PC-3 (cell line): ENCODE results near the gene FAM110A. TPM values are rescaled to one million over a fixed set of nuclear protein-coding genes. Genes with fewer than 3 reads are reported as not detected.

Experiments used
- ATAC-seq: fragments of 200-7000 bp; cut with Tn5 transposase; 2 replicates; pipeline ENCODE4 v1.9.1; 2020; ENCODE audit warnings: mild to moderate bottlenecking, moderate library complexity
- BruUV-seq: library from RNA; stranded (reverse); fragments of 400-500 nt; replicated peaks from 2 replicates; lab custom pipeline; 2021; lab: Mats Ljungman, UMichigan
- CTCF ChIA-PET: fragments of 300-600 bp; sonication (Branson Sonifier 250); formaldehyde crosslinking; loops from one replicate; lab custom pipeline; 2022; ENCODE audit warnings: antibody characterized with exemption; lab: Charles Lee
- POLR2A ChIA-PET: fragments of 300-600 bp; sonication (Branson Sonifier 250); formaldehyde crosslinking; loops from one replicate; lab custom pipeline; 2022; ENCODE audit warnings: antibody characterized with exemption; ENCODE audit not compliant: unreplicated experiment; lab: Charles Lee
- DNase-seq: peaks from one replicate; pipeline ENCODE4 v3.0.0-alpha.2; 2015
- H2AFZ ChIP-seq: fragments of 300-600 bp; sonication (generic); 2 replicates; pipeline ENCODE4 v1.6.0; 2016; ENCODE audit warnings: antibody characterized with exemption, low read length
- H3F3A ChIP-seq: fragments of 300-600 bp; sonication (generic); one replicate; pipeline ENCODE4 v1.6.0; 2017; ENCODE audit warnings: antibody characterized with exemption, low read length, control low read depth, mild to moderate bottlenecking; ENCODE audit not compliant: unreplicated experiment
- H3K27ac ChIP-seq: fragments of 300-600 bp; sonication (generic); 2 replicates; pipeline ENCODE4 v1.5.1; 2016; ENCODE audit warnings: mild to moderate bottlenecking, low read length
- H3K27me3 ChIP-seq: fragments of 300-600 bp; sonication (generic); 2 replicates; pipeline ENCODE4 v1.6.1; 2016; ENCODE audit warnings: low read length, mixed read lengths
- H3K36me3 ChIP-seq: fragments of 300-600 bp; sonication (generic); 2 replicates; pipeline ENCODE4 v1.6.1; 2016; ENCODE audit warnings: low read depth, mixed run types, low read length, mixed read lengths
- H3K4me1 ChIP-seq: fragments of 300-600 bp; sonication (generic); 2 replicates; pipeline ENCODE4 v1.5.1; 2016; ENCODE audit warnings: low read length; ENCODE audit not compliant: insufficient read depth
- H3K4me2 ChIP-seq: fragments of 300-600 bp; sonication (generic); 2 replicates; pipeline ENCODE4 v1.6.0; 2016; ENCODE audit warnings: low read length
- H3K4me3 ChIP-seq: fragments of 300-600 bp; sonication (generic); 2 replicates; pipeline ENCODE4 v1.5.1; 2016; ENCODE audit warnings: mild to moderate bottlenecking, low read length, mixed read lengths
- H3K79me2 ChIP-seq: fragments of 300-600 bp; sonication (generic); 2 replicates; pipeline ENCODE4 v1.6.1; 2017; ENCODE audit warnings: low read length, mixed read lengths
- H3K9ac ChIP-seq: fragments of 300-600 bp; sonication (generic); 2 replicates; pipeline ENCODE4 v1.6.0; 2016; ENCODE audit warnings: mild to moderate bottlenecking, low read length
- H3K9me2 ChIP-seq: fragments of 300-600 bp; sonication (generic); replicated peaks from 2 replicates; pipeline ENCODE4 v1.6.1; 2016; ENCODE audit warnings: mixed run types, low read length, mixed read lengths
- H3K9me3 ChIP-seq: fragments of 300-600 bp; sonication (generic); 2 replicates; pipeline ENCODE4 v1.6.1; 2016; ENCODE audit warnings: low read length, mixed read lengths
- H4K20me1 ChIP-seq: fragments of 300-600 bp; sonication (generic); 2 replicates; pipeline ENCODE4 v1.6.1; 2016; ENCODE audit warnings: low read length, mixed read lengths
- CTCF ChIP-seq: fragments of 300-600 bp; sonication (generic); conservative IDR thresholded peaks from 2 replicates; pipeline ENCODE4 v1.5.1; 2017; ENCODE audit warnings: antibody characterized with exemption, low read depth, mild to moderate bottlenecking, low read length
- EZH2 ChIP-seq: fragments of 300-600 bp; sonication (generic); IDR thresholded peaks from one replicate; pipeline ENCODE4 v1.6.1; 2017; ENCODE audit warnings: antibody characterized with exemption, mild to moderate bottlenecking, low read length; ENCODE audit not compliant: unreplicated experiment
- EZH2phosphoT487 ChIP-seq: fragments of 300-600 bp; sonication (generic); IDR thresholded peaks from 2 replicates; pipeline ENCODE4 v1.6.1; 2018; ENCODE audit warnings: mild to moderate bottlenecking, antibody characterized with exemption, low read length, borderline replicate concordance
- intact Hi-C: fragments of 100-400 bp; cut with micrococcal nuclease; formaldehyde crosslinking; loops from 2 replicates; pipeline ENCODE4 v1.9.0; 2023
- total RNA-seq: library from RNA; depleted of rRNA; stranded (reverse); fragments of >200 nt; gene quantifications from 2 replicates; pipeline ENCODE4 v1.2.3, GENCODE V29; 2014

FAM110A gene
- total RNA-seq, 1 experiment from 2014 or later, result 28.4 TPM

- BruUV-seq, result no TSS peak
- peaks cover 11% of the 10 kb centered on the region for H3K27me3 ChIP-seq
- ATAC-seq (no peak), DNase-seq (no peak)
- H4K20me1 ChIP-seq, result no peaks in the 10 kb centered on the region
- no peak overlapping the region for H3K4me2 ChIP-seq
- H3F3A ChIP-seq, result no peaks in the 10 kb centered on the region
- intact Hi-C loops, result no loop called here
- H3K79me2 ChIP-seq, result no peaks in the 10 kb centered on the region
- no peak overlapping the region for H3K4me3 ChIP-seq
- H3K9me2 ChIP-seq, result no peaks in the 10 kb centered on the region
- no peak overlapping the region for H2AFZ ChIP-seq
- no peak overlapping the region for H3K27ac ChIP-seq
- no peaks in the 10 kb centered on the region for H3K4me1 ChIP-seq
- no peaks in the 10 kb centered on the region for H3K36me3 ChIP-seq
- no peak for TF ChIP-seq CTCF
- no peak for TF ChIP-seq EZH2
- no peak for TF ChIP-seq EZH2phosphoT487
- POLR2A ChIA-PET, result no interaction called here
- no peak overlapping the region for H3K9ac ChIP-seq
- H3K9me3 ChIP-seq, result no peaks in the 10 kb centered on the region
- CTCF ChIA-PET, result interaction anchor here (0.7 kb wide), 1 partner anchor 46 kb away, joined by 3 read pairs; no protein-coding TSS in a partner anchor
Observed at GRCh38 chr20:872855-873520, 39.5 kb downstream of the FAM110A start.

GRCh38 chr20:873875-874607, 40.5 kb downstream of the FAM110A start:
- Histone ChIP-seq H3K4me2 (no peak overlapping the region), H3K4me1 (no peaks in the 10 kb centered on the region), H3K9me2 (no peaks in the 10 kb centered on the region), H3K79me2 (no peaks in the 10 kb centered on the region), H2AFZ (no peak overlapping the region), H4K20me1 (no peaks in the 10 kb centered on the region), H3K36me3 (no peaks in the 10 kb centered on the region), H3K9ac (no peak overlapping the region), H3K9me3 (no peaks in the 10 kb centered on the region), H3K27ac (no peak overlapping the region), H3F3A (no peaks in the 10 kb centered on the region), H3K27me3 (peaks cover 11% of the 10 kb centered on the region), H3K4me3 (no peak overlapping the region)
- ChIA-PET POLR2A (no interaction called here), CTCF (no interaction called here)
- no TSS peak for BruUV-seq
- intact Hi-C loops, result no loop called here
- DNase-seq, result no peak
- TF ChIP-seq EZH2phosphoT487 (no peak), EZH2 (no peak), CTCF (no peak)
- no peak for ATAC-seq

- H3F3A ChIP-seq, result no peaks in the 10 kb centered on the region
- no peak overlapping the region for H3K9ac ChIP-seq
- no peaks in the 10 kb centered on the region for H3K79me2 ChIP-seq
- no peak for TF ChIP-seq EZH2phosphoT487
- no peak for TF ChIP-seq CTCF
- TF ChIP-seq EZH2, result no peak
- ChIA-PET CTCF (no interaction called here), POLR2A (no interaction called here)
- H3K9me2 ChIP-seq, result no peaks in the 10 kb centered on the region
- no peak for DNase-seq
- intact Hi-C loops, result no loop called here
- peaks cover 8% of the 10 kb centered on the region; the same call in 1 of the 2 replicates for H3K27me3 ChIP-seq
- no peaks in the 10 kb centered on the region for H3K4me1 ChIP-seq
- H4K20me1 ChIP-seq, result no peaks in the 10 kb centered on the region
- no peaks in the 10 kb centered on the region for H3K36me3 ChIP-seq
- no peak overlapping the region for H3K4me3 ChIP-seq
- H3K9me3 ChIP-seq, result no peaks in the 10 kb centered on the region
- ATAC-seq, result no peak
- no TSS peak for BruUV-seq
- H3K4me2 ChIP-seq, result no peak overlapping the region
- H3K27ac ChIP-seq, result no peak overlapping the region
- no peak overlapping the region for H2AFZ ChIP-seq
Observed at GRCh38 chr20:875115-875514, 41.6 kb downstream of the FAM110A start.
